ENCODE data around the gene BLZF1.

BLZF1 gene

GRCh38 chr1:169360415-169360814 is 7.6 kb upstream of the BLZF1 start:
- TF ChIP-seq, protein P1, sequence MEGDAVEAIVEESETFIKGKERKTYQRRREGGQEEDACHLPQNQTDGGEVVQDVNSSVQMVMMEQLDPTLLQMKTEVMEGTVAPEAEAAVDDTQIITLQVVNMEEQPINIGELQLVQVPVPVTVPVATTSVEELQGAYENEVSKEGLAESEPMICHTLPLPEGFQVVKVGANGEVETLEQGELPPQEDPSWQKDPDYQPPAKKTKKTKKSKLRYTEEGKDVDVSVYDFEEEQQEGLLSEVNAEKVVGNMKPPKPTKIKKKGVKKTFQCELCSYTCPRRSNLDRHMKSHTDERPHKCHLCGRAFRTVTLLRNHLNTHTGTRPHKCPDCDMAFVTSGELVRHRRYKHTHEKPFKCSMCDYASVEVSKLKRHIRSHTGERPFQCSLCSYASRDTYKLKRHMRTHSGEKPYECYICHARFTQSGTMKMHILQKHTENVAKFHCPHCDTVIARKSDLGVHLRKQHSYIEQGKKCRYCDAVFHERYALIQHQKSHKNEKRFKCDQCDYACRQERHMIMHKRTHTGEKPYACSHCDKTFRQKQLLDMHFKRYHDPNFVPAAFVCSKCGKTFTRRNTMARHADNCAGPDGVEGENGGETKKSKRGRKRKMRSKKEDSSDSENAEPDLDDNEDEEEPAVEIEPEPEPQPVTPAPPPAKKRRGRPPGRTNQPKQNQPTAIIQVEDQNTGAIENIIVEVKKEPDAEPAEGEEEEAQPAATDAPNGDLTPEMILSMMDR (IDR thresholded peaks at IDR 0.05): no peak
- H2AFZ ChIP-seq: no peak overlapping the region
- no peak overlapping the region for H3K9ac ChIP-seq
- no peak overlapping the region for H3K4me2 ChIP-seq (ENCODE audit: low read length)
- H3K4me3 ChIP-seq (ENCODE audit: low read depth, low read length): no peak overlapping the region
- no peaks in the 10 kb centered on the region for H3K79me2 ChIP-seq
- H3K27me3 ChIP-seq (ENCODE audit: control insufficient read depth, insufficient read depth, low read length): no peaks in the 10 kb centered on the region
- H3K9me3 ChIP-seq (ENCODE audit: control insufficient read depth, low read length): no peaks in the 10 kb centered on the region
- no peaks in the 10 kb centered on the region for H3K36me3 ChIP-seq (ENCODE audit: control insufficient read depth, insufficient read depth, low read length)
- peaks cover 1% of the 10 kb centered on the region for H3K4me1 ChIP-seq
- no peak overlapping the region for H3K27ac ChIP-seq

GRCh38 chr1:169361281-169361680 is 6.7 kb upstream of the BLZF1 start:
- Histone ChIP-seq H2AFZ (no peak overlapping the region), H3K9me3 (ENCODE audit: control insufficient read depth, low read length) (no peaks in the 10 kb centered on the region), H3K36me3 (ENCODE audit: control insufficient read depth, insufficient read depth, low read length) (no peaks in the 10 kb centered on the region), H3K27me3 (ENCODE audit: control insufficient read depth, insufficient read depth, low read length) (no peaks in the 10 kb centered on the region), H3K4me3 (ENCODE audit: low read depth, low read length) (no peak overlapping the region), H3K79me2 (no peaks in the 10 kb centered on the region), H3K9ac (no peak overlapping the region), H3K27ac (no peak overlapping the region), H3K4me2 (ENCODE audit: low read length) (no peak overlapping the region), H3K4me1 (no peaks in the 10 kb centered on the region)
- TF ChIP-seq, protein P1 (IDR thresholded peaks at IDR 0.05): no peak

GRCh38 chr1:169363046-169363730 is 4.8 kb upstream of the BLZF1 start:
- TF ChIP-seq, protein P1 (IDR thresholded peaks at IDR 0.05): no peak
- no peak overlapping the region for H3K4me2 ChIP-seq (ENCODE audit: low read length)

GRCh38 chr1:169364948-169365347 is 3.0 kb upstream of the BLZF1 start:
- Histone ChIP-seq H3K36me3 (ENCODE audit: control insufficient read depth, insufficient read depth, low read length) (no peaks in the 10 kb centered on the region), H3K9me3 (ENCODE audit: control insufficient read depth, low read length) (no peaks in the 10 kb centered on the region), H3K79me2 (peaks cover 5% of the 10 kb centered on the region), H3K4me3 (ENCODE audit: low read depth, low read length) (no peak overlapping the region), H2AFZ (no peak overlapping the region), H3K27ac (no peak overlapping the region), H3K4me1 (no peaks in the 10 kb centered on the region), H3K4me2 (ENCODE audit: low read length) (no peak overlapping the region), H3K27me3 (ENCODE audit: control insufficient read depth, insufficient read depth, low read length) (no peaks in the 10 kb centered on the region), H3K9ac (no peak overlapping the region)
- TF ChIP-seq, protein P1 (IDR thresholded peaks at IDR 0.05): no peak

More at GRCh38 chr1:169363046-169363730, 4.8 kb upstream of the BLZF1 start:
- Histone ChIP-seq H3K9me3 (ENCODE audit: control insufficient read depth, low read length) (no peaks in the 10 kb centered on the region), H2AFZ (no peak overlapping the region), H3K27ac (no peak overlapping the region), H3K36me3 (ENCODE audit: control insufficient read depth, insufficient read depth, low read length) (no peaks in the 10 kb centered on the region), H3K79me2 (no peaks in the 10 kb centered on the region), H3K9ac (no peak overlapping the region), H3K27me3 (ENCODE audit: control insufficient read depth, insufficient read depth, low read length) (no peaks in the 10 kb centered on the region), H3K4me1 (no peaks in the 10 kb centered on the region), H3K4me3 (ENCODE audit: low read depth, low read length) (no peak overlapping the region)

Data from parathyroid adenoma (tissue), 2 donors.